Hepatocyte (in vitro differentiated cells): ENCODE measurements around the gene COX4I1.

Experiments used
- CTCF ChIP-seq: fragments of 200-600 bp; sonication (generic); IDR thresholded peaks from 2 replicates; pipeline ENCODE4 v1.5.1; 2016; ENCODE audit warnings: antibody characterized with exemption, mild to moderate bottlenecking; ENCODE audit not compliant: poor library complexity
- EZH2 ChIP-seq: fragments of 200-600 bp; sonication (generic); IDR thresholded peaks from 2 replicates; pipeline ENCODE4 v1.6.1; 2016; ENCODE audit warnings: antibody characterized with exemption, mild to moderate bottlenecking, borderline replicate concordance
- EZH2phosphoT487 ChIP-seq: fragments of 200-600 bp; sonication (generic); IDR thresholded peaks from one replicate; pipeline ENCODE4 v1.6.1; 2018; ENCODE audit warnings: antibody characterized with exemption, mild to moderate bottlenecking, low read depth, moderate library complexity; ENCODE audit not compliant: unreplicated experiment, severe bottlenecking

- TF ChIP-seq CTCF (no peak), EZH2 (no peak), EZH2phosphoT487 (no peak)
Measured at GRCh38 chr16:85838381-85838780, 38.9 kb downstream of the COX4I1 start.
